ENCODE results near the gene SCRN2. TPM values are rescaled to one million over a fixed set of nuclear protein-coding genes. Genes with fewer than 3 reads are reported as not detected.

The SCRN2 gene
- total and polyA plus RNA-seq, 2 of the 13 experiments (the other 11 are each of a cell fraction or from before 2014, with no cell fraction given) = 21.7 to 29.5 TPM

DNA sequence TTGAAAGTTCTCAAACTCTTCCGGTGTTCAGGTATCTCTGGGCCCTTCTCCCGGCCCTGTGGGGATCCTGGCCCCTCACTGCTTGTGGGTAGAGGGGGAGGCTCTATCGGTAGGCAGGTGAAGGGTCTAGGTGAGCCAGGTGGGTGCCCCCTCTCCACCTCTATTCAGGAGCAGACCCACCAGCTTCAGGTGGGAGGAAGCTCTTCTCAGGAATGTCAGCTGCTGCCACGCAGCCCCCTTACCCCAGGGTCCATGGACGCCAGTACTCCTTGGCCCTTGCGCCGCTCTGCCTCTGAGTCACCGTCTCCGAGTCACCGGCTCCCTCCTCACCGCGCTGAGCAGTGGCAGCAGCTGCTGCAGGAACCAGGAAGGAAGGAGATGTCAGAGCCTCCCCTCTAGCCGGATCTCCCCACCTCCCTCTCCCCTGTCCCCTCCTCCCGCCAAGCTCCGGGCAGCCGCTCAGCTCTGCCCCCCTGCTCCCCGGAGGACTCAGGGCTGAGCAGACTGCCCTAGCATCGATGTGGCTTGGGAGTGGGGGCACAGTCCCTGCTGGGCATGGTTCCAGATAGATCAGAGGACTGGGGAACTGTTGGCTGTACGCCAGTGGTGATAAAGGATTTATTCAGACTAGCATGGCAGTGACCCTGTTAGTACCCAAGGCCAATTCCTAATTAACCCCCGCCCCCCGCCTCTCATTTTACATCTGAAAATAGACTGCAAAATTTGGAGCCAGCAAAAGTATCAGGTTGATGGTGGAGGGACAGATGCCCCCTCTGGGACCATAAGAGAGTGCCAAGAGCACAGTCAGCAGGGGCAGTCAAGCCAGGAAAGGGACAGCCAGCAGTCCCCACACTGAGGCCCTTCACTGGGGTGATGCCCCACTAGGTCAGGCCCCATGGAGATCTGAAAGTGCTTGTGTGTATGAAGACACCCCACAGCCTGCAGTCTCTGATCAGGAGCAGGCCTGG lies 19.4 kb downstream of the SCRN2 start, which contains the start of gene OSBPL7 (continued):
- TF ChIP-seq ZNF879 (CRISPR knock-in tag; IDR thresholded peaks at IDR 0.05) = no peak
- TF ChIP-seq ZNF737 (CRISPR knock-in tag; IDR thresholded peaks at IDR 0.05; ENCODE audit: borderline replicate concordance) = 0 out of 2 replicates have a peak, but pooled peaks have one; percentile 51
- peak; percentile 84 for TF ChIP-seq REPIN1 (CRISPR knock-in tag; IDR thresholded peaks at IDR 0.05; ENCODE audit: borderline replicate concordance, low read depth)
- peak; percentile 50 for TF ChIP-seq ISL2 (CRISPR knock-in tag; IDR thresholded peaks at IDR 0.05)
- TF ChIP-seq PHF8 (CRISPR knock-in tag; IDR thresholded peaks at IDR 0.05) = peak; percentile 59
- 0 out of 2 replicates have a peak, but pooled peaks have one; percentile 25 for TF ChIP-seq ETV6 (CRISPR knock-in tag; conservative IDR thresholded peaks at IDR 0.05)
- peak; percentile 86 for TF ChIP-seq ZIK1 (CRISPR knock-in tag; IDR thresholded peaks at IDR 0.05; ENCODE audit: borderline replicate concordance, low read depth)
- peak; percentile 76; the same call in 1 of the 2 replicates for TF ChIP-seq ZNF136 (CRISPR knock-in tag; IDR thresholded peaks at IDR 0.05; ENCODE audit: low read depth)
- TF ChIP-seq SIN3B (IDR thresholded peaks at IDR 0.05; ENCODE audit: low read length) = 0 out of 2 replicates have a peak, but pooled peaks have one; percentile 23
- TF ChIP-seq, protein P1, sequence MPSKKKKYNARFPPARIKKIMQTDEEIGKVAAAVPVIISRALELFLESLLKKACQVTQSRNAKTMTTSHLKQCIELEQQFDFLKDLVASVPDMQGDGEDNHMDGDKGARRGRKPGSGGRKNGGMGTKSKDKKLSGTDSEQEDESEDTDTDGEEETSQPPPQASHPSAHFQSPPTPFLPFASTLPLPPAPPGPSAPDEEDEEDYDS (CRISPR knock-in tag; IDR thresholded peaks at IDR 0.05) = 0 out of 2 replicates have a peak, but pooled peaks have one; percentile 64
- peak; percentile 17 for TF ChIP-seq ASH2L (IDR thresholded peaks at IDR 0.05; ENCODE audit: insufficient read length, low read depth, low read length)
- TF ChIP-seq GATAD2A (CRISPR knock-in tag; IDR thresholded peaks at IDR 0.05) = peak; percentile 71
- TF ChIP-seq, protein P2, sequence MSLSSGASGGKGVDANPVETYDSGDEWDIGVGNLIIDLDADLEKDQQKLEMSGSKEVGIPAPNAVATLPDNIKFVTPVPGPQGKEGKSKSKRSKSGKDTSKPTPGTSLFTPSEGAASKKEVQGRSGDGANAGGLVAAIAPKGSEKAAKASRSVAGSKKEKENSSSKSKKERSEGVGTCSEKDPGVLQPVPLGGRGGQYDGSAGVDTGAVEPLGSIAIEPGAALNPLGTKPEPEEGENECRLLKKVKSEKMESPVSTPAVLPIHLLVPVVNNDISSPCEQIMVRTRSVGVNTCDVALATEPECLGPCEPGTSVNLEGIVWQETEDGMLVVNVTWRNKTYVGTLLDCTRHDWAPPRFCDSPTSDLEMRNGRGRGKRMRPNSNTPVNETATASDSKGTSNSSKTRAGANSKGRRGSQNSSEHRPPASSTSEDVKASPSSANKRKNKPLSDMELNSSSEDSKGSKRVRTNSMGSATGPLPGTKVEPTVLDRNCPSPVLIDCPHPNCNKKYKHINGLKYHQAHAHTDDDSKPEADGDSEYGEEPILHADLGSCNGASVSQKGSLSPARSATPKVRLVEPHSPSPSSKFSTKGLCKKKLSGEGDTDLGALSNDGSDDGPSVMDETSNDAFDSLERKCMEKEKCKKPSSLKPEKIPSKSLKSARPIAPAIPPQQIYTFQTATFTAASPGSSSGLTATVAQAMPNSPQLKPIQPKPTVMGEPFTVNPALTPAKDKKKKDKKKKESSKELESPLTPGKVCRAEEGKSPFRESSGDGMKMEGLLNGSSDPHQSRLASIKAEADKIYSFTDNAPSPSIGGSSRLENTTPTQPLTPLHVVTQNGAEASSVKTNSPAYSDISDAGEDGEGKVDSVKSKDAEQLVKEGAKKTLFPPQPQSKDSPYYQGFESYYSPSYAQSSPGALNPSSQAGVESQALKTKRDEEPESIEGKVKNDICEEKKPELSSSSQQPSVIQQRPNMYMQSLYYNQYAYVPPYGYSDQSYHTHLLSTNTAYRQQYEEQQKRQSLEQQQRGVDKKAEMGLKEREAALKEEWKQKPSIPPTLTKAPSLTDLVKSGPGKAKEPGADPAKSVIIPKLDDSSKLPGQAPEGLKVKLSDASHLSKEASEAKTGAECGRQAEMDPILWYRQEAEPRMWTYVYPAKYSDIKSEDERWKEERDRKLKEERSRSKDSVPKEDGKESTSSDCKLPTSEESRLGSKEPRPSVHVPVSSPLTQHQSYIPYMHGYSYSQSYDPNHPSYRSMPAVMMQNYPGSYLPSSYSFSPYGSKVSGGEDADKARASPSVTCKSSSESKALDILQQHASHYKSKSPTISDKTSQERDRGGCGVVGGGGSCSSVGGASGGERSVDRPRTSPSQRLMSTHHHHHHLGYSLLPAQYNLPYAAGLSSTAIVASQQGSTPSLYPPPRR (CRISPR knock-in tag; IDR thresholded peaks at IDR 0.05; ENCODE audit: borderline replicate concordance) = peak; percentile 62; the same call in 1 of the 2 replicates
- 0 out of 2 replicates have a peak, but pooled peaks have one; percentile 41 for TF ChIP-seq THYN1 (CRISPR knock-in tag; IDR thresholded peaks at IDR 0.05; ENCODE audit: borderline replicate concordance, low read depth)
- no peak; the same call in 1 of the 2 replicates for TF ChIP-seq TBX2 (CRISPR knock-in tag; IDR thresholded peaks at IDR 0.05; ENCODE audit: borderline replicate concordance)
- 0 out of 2 replicates have a peak, but pooled peaks have one; percentile 24 for TF ChIP-seq KLF6 (CRISPR knock-in tag; IDR thresholded peaks at IDR 0.05)
- TF ChIP-seq ZNF12 (CRISPR knock-in tag; IDR thresholded peaks at IDR 0.05) = 0 out of 2 replicates have a peak, but pooled peaks have one; percentile 41
- TF ChIP-seq ZNF598 (CRISPR knock-in tag; IDR thresholded peaks at IDR 0.05; ENCODE audit: borderline replicate concordance) = peak; percentile 50; the same call in 1 of the 2 replicates
- TF ChIP-seq, protein P3, sequence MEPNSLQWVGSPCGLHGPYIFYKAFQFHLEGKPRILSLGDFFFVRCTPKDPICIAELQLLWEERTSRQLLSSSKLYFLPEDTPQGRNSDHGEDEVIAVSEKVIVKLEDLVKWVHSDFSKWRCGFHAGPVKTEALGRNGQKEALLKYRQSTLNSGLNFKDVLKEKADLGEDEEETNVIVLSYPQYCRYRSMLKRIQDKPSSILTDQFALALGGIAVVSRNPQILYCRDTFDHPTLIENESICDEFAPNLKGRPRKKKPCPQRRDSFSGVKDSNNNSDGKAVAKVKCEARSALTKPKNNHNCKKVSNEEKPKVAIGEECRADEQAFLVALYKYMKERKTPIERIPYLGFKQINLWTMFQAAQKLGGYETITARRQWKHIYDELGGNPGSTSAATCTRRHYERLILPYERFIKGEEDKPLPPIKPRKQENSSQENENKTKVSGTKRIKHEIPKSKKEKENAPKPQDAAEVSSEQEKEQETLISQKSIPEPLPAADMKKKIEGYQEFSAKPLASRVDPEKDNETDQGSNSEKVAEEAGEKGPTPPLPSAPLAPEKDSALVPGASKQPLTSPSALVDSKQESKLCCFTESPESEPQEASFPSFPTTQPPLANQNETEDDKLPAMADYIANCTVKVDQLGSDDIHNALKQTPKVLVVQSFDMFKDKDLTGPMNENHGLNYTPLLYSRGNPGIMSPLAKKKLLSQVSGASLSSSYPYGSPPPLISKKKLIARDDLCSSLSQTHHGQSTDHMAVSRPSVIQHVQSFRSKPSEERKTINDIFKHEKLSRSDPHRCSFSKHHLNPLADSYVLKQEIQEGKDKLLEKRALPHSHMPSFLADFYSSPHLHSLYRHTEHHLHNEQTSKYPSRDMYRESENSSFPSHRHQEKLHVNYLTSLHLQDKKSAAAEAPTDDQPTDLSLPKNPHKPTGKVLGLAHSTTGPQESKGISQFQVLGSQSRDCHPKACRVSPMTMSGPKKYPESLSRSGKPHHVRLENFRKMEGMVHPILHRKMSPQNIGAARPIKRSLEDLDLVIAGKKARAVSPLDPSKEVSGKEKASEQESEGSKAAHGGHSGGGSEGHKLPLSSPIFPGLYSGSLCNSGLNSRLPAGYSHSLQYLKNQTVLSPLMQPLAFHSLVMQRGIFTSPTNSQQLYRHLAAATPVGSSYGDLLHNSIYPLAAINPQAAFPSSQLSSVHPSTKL (CRISPR knock-in tag; IDR thresholded peaks at IDR 0.05) = peak; percentile 76

Measured in HepG2 (cell line).